K562 (cell line): ENCODE results near the gene CLEC2L. TPM values are rescaled to one million over a fixed set of nuclear protein-coding genes. Genes with fewer than 3 reads are reported as not detected.

Experiments
- CREBBP ChIP-seq: IDR thresholded peaks from one replicate; pipeline ENCODE4 v1.6.1; 2012; ENCODE audit warnings: low read depth, mild to moderate bottlenecking, control low read depth, inconsistent platforms, low read length
- FOXK1 ChIP-seq: sonication (generic); formaldehyde crosslinking; IDR thresholded peaks from 2 replicates; pipeline ENCODE4 v1.8.0; 2022; ENCODE audit warnings: missing genetic modification reagents, mild to moderate bottlenecking, borderline replicate concordance
- GATAD2B ChIP-seq: fragments of 450-650 bp; IDR thresholded peaks from 2 replicates; pipeline ENCODE4 v1.6.1; 2017; ENCODE audit warnings: mild to moderate bottlenecking, borderline replicate concordance
- NR3C1 ChIP-seq: sonication (generic); formaldehyde crosslinking; IDR thresholded peaks from 2 replicates; pipeline ENCODE4 v1.8.1; 2022; ENCODE audit warnings: missing genetic modification reagents
- RBM34 ChIP-seq: fragments of 200-400 bp; formaldehyde crosslinking; IDR thresholded peaks from 2 replicates; pipeline ENCODE4 v1.6.1; 2018; ENCODE audit warnings: low read length, borderline replicate concordance; ENCODE audit not compliant: insufficient read depth
- SREBF1 ChIP-seq: fragments of 150-350 bp; IDR thresholded peaks from 2 replicates; pipeline ENCODE4 v1.6.1; 2014; ENCODE audit warnings: antibody characterized with exemption, low read depth, low read length, borderline replicate concordance
- STAT5A ChIP-seq: IDR thresholded peaks from 2 replicates; pipeline ENCODE4 v1.6.1; 2012; ENCODE audit warnings: low read length, inconsistent platforms, borderline replicate concordance
- ZNF133 ChIP-seq: fragments of 250-450 bp; sonication (Bioruptor Pico); IDR thresholded peaks from 2 replicates; pipeline ENCODE4 v1.4.0; 2020; ENCODE audit warnings: mild to moderate bottlenecking
- ZNF134 ChIP-seq: fragments of 250-450 bp; sonication (Bioruptor Pico); conservative IDR thresholded peaks from 2 replicates; pipeline ENCODE4 v1.4.0; 2020
- polyA plus RNA-seq, 8 experiments: library from polyadenylated mRNA; depleted of rRNA in 4 of 8; stranded (reverse) in 5 of 8; unstranded in 3 of 8; fragments of >200 nt; fragmentation: Nextera tagmentation in 2 of 8; fragmentation: Illumina TruSeq in 1 of 8; extraction: Ambion mirVana in 2 of 8; extraction: Trizol in 1 of 8; gene quantifications; 2 replicates each; pipeline versions ENCODE4 v1.2.1 to v1.2.3, GENCODE V29; 2011 to 2014; ENCODE audit warnings: inconsistent platforms in 1 of 8, missing spikeins in 1 of 8
- total RNA-seq, 7 experiments: library from RNA; depleted of rRNA in 6 of 7; stranded (reverse); fragments of >200 nt in 6 of 7; fragmentation: Illumina TruSeq in 2 of 7; extraction: Trizol in 2 of 7; gene quantifications; 2 replicates each; pipeline versions ENCODE4 v1.2.1 to v1.2.3, GENCODE V29; 2011 to 2021; ENCODE audit warnings: low replicate concordance in 1 of 7
- TF ChIP-seq, protein P1 (sequence below): fragments of 450-650 bp; IDR thresholded peaks from 2 replicates; pipeline ENCODE4 v1.6.1; 2016; ENCODE audit warnings: mild to moderate bottlenecking, moderate library complexity
- TF ChIP-seq, protein P2 (sequence below): sonication (generic); formaldehyde crosslinking; IDR thresholded peaks from 2 replicates; pipeline ENCODE4 v1.8.0; 2022; ENCODE audit warnings: mild to moderate bottlenecking, missing genetic modification reagents
- TF ChIP-seq, protein P3 (sequence below): fragments of 450-650 bp; IDR thresholded peaks from one replicate; pipeline ENCODE4 v1.6.1; 2018; ENCODE audit warnings: mild to moderate bottlenecking, moderate library complexity; ENCODE audit not compliant: partially characterized antibody
- TF ChIP-seq, protein P4 (sequence below), 2 experiments: fragments of 450-650 bp; conservative IDR thresholded peaks; 2 replicates each; pipeline ENCODE4 v1.6.1; 2017; ENCODE audit warnings: mild to moderate bottlenecking in 2 of 2, moderate library complexity in 2 of 2

CLEC2L gene
- total and polyA plus RNA-seq, 9 of the 15 experiments (the other 6 are each of a cell fraction or from before 2014, with no cell fraction given), result 0.84 to 5.5 (median 1.8) TPM

DNA sequence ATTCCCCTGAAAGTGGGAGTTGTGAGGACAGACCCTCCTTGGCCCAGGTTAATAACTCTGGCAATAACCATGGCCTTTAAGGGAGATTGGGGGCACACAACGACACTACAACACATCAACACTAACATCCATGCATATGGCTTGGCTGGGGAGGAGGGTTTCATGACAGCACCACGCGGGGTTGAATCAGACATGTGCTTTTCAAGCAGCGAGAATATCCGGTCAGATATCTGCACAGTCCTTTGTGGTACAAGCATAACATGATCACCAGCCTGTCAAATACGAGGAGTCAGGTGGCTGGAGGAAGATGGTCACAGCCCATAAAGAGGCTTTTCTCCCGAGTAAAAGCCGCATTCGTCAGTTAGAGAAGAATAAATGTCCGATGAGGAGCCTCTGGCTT lies 27.0 kb upstream of the CLEC2L start (continued):
- TF ChIP-seq, protein P1, sequence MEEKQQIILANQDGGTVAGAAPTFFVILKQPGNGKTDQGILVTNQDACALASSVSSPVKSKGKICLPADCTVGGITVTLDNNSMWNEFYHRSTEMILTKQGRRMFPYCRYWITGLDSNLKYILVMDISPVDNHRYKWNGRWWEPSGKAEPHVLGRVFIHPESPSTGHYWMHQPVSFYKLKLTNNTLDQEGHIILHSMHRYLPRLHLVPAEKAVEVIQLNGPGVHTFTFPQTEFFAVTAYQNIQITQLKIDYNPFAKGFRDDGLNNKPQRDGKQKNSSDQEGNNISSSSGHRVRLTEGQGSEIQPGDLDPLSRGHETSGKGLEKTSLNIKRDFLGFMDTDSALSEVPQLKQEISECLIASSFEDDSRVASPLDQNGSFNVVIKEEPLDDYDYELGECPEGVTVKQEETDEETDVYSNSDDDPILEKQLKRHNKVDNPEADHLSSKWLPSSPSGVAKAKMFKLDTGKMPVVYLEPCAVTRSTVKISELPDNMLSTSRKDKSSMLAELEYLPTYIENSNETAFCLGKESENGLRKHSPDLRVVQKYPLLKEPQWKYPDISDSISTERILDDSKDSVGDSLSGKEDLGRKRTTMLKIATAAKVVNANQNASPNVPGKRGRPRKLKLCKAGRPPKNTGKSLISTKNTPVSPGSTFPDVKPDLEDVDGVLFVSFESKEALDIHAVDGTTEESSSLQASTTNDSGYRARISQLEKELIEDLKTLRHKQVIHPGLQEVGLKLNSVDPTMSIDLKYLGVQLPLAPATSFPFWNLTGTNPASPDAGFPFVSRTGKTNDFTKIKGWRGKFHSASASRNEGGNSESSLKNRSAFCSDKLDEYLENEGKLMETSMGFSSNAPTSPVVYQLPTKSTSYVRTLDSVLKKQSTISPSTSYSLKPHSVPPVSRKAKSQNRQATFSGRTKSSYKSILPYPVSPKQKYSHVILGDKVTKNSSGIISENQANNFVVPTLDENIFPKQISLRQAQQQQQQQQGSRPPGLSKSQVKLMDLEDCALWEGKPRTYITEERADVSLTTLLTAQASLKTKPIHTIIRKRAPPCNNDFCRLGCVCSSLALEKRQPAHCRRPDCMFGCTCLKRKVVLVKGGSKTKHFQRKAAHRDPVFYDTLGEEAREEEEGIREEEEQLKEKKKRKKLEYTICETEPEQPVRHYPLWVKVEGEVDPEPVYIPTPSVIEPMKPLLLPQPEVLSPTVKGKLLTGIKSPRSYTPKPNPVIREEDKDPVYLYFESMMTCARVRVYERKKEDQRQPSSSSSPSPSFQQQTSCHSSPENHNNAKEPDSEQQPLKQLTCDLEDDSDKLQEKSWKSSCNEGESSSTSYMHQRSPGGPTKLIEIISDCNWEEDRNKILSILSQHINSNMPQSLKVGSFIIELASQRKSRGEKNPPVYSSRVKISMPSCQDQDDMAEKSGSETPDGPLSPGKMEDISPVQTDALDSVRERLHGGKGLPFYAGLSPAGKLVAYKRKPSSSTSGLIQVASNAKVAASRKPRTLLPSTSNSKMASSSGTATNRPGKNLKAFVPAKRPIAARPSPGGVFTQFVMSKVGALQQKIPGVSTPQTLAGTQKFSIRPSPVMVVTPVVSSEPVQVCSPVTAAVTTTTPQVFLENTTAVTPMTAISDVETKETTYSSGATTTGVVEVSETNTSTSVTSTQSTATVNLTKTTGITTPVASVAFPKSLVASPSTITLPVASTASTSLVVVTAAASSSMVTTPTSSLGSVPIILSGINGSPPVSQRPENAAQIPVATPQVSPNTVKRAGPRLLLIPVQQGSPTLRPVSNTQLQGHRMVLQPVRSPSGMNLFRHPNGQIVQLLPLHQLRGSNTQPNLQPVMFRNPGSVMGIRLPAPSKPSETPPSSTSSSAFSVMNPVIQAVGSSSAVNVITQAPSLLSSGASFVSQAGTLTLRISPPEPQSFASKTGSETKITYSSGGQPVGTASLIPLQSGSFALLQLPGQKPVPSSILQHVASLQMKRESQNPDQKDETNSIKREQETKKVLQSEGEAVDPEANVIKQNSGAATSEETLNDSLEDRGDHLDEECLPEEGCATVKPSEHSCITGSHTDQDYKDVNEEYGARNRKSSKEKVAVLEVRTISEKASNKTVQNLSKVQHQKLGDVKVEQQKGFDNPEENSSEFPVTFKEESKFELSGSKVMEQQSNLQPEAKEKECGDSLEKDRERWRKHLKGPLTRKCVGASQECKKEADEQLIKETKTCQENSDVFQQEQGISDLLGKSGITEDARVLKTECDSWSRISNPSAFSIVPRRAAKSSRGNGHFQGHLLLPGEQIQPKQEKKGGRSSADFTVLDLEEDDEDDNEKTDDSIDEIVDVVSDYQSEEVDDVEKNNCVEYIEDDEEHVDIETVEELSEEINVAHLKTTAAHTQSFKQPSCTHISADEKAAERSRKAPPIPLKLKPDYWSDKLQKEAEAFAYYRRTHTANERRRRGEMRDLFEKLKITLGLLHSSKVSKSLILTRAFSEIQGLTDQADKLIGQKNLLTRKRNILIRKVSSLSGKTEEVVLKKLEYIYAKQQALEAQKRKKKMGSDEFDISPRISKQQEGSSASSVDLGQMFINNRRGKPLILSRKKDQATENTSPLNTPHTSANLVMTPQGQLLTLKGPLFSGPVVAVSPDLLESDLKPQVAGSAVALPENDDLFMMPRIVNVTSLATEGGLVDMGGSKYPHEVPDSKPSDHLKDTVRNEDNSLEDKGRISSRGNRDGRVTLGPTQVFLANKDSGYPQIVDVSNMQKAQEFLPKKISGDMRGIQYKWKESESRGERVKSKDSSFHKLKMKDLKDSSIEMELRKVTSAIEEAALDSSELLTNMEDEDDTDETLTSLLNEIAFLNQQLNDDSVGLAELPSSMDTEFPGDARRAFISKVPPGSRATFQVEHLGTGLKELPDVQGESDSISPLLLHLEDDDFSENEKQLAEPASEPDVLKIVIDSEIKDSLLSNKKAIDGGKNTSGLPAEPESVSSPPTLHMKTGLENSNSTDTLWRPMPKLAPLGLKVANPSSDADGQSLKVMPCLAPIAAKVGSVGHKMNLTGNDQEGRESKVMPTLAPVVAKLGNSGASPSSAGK, result 0 out of 2 replicates have a peak, but pooled peaks have one; percentile 10
- TF ChIP-seq NR3C1 (CRISPR knock-in tag), result no peak
- TF ChIP-seq STAT5A, result no peak
- TF ChIP-seq SREBF1, result no peak
- TF ChIP-seq, protein P2, sequence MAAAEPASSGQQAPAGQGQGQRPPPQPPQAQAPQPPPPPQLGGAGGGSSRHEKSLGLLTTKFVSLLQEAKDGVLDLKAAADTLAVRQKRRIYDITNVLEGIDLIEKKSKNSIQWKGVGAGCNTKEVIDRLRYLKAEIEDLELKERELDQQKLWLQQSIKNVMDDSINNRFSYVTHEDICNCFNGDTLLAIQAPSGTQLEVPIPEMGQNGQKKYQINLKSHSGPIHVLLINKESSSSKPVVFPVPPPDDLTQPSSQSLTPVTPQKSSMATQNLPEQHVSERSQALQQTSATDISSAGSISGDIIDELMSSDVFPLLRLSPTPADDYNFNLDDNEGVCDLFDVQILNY (CRISPR knock-in tag), result no peak
- TF ChIP-seq RBM34, result no peak
- TF ChIP-seq, protein P3, sequence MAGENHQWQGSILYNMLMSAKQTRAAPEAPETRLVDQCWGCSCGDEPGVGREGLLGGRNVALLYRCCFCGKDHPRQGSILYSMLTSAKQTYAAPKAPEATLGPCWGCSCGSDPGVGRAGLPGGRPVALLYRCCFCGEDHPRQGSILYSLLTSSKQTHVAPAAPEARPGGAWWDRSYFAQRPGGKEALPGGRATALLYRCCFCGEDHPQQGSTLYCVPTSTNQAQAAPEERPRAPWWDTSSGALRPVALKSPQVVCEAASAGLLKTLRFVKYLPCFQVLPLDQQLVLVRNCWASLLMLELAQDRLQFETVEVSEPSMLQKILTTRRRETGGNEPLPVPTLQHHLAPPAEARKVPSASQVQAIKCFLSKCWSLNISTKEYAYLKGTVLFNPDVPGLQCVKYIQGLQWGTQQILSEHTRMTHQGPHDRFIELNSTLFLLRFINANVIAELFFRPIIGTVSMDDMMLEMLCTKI, result no peak
- 0 out of 2 replicates have a peak, but pooled peaks have one; percentile 29 for TF ChIP-seq FOXK1 (CRISPR knock-in tag)
- TF ChIP-seq, protein P4, sequence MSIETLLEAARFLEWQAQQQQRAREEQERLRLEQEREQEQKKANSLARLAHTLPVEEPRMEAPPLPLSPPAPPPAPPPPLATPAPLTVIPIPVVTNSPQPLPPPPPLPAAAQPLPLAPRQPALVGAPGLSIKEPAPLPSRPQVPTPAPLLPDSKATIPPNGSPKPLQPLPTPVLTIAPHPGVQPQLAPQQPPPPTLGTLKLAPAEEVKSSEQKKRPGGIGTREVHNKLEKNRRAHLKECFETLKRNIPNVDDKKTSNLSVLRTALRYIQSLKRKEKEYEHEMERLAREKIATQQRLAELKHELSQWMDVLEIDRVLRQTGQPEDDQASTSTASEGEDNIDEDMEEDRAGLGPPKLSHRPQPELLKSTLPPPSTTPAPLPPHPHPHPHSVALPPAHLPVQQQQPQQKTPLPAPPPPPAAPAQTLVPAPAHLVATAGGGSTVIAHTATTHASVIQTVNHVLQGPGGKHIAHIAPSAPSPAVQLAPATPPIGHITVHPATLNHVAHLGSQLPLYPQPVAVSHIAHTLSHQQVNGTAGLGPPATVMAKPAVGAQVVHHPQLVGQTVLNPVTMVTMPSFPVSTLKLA (conservative IDR thresholded peaks at IDR 0.05), result 0 out of 4 replicates have a peak, but pooled peaks of 1 of the 2 experiments have one; percentile 15
- TF ChIP-seq ZNF133 (CRISPR knock-in tag), result no peak
- TF ChIP-seq ZNF134 (CRISPR knock-in tag), result no peak
- TF ChIP-seq GATAD2B, result no peak
- TF ChIP-seq CREBBP, result no peak
